Activated CD4-positive, alpha-beta T cell treated with anti-CD3 and anti-CD28 coated beads, Interleukin-2, amount 50 U/mL, for 48 hours (primary cell): Measurements from ENCODE around the gene TRERF1.

Source experiments
- DNase-seq, 2 experiments: peaks; one replicate each; pipeline ENCODE4 v3.0.0-alpha.2; 2020

TRERF1 gene

DNA sequence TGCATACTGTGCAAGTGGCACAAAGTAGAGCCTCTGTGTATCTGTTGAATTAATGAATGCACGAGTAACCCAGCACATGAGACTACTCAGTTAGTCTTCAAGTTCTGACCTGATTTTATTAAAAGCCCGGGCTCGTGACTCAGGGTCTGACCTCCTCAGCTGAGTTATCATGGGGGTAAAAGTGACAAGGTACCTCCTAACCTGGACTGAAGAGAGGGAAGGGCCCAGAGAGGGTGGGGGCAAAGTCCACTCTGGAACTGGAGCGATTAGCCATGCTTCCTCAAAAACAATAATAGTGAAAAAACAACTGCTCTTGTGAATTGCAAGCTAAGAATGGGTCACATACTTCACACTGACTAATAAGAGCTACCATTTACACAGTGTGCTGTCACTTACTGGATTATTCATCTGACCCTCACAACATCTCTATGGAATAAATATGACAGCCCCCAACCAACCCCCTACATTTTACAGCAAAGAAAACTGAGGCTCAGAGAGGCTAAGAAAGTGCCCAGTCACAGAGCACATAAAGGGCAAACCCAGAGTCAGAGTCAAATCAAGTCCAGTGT lies 26.7 kb downstream of the TRERF1 start:
- peak in 1 of 2 experiments; percentile 3 for DNase-seq

DNA sequence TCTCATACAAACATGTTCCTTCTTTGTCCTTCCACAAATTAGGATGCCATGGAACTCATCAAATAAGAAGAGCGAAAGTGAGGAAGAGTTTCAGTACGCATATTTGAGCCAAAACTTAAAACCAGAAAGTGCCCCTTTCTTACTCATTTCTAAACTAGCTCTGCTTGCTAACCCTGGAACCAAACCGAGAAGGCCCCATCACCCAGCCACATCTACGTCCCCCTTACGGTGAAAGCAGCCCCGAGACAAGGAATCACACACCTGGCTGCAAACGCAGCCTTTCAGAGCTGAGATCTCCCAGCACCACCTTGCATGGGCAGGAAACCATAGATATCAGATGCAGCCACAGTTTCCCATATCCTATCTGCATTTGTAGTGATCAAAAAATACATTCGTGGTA lies 28.5 kb downstream of the TRERF1 start:
- DNase-seq, result peak; percentile 52 to 63

- DNase-seq, result peak in 1 of 2 experiments; percentile 1
Observed at GRCh38 chr6:42420741-42421140, 31.0 kb downstream of the TRERF1 start.

GRCh38 chr6:42419490-42420280 lies 32.0 kb downstream of the TRERF1 start:
- DNase-seq, result no peak

- DNase-seq, result no peak
Observed at GRCh38 chr6:42418724-42419123, 33.0 kb downstream of the TRERF1 start.

- DNase-seq, result peak; percentile 43 to 55
Observed at GRCh38 chr6:42417641-42418112, 34.0 kb downstream of the TRERF1 start.

DNA sequence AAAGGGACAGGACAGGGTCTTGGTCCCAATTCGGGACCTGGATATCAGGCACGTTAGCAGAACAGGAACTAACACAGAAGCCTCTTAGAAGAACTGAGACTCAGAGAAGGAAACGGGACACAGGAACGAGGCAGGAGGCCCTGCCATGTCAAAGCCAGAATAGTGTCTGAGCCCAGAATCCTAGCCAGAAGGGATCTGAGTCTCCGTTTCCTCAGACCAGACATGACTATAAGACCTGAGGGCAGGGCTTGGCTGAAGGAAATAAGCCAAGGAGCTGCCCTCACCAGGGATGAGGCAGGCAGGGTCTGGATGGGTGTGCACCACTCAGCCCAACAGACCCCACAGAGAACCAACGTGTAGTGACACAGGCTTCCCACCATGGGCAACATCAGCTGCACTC lies 40.3 kb downstream of the TRERF1 start:
- no peak for DNase-seq

DNA sequence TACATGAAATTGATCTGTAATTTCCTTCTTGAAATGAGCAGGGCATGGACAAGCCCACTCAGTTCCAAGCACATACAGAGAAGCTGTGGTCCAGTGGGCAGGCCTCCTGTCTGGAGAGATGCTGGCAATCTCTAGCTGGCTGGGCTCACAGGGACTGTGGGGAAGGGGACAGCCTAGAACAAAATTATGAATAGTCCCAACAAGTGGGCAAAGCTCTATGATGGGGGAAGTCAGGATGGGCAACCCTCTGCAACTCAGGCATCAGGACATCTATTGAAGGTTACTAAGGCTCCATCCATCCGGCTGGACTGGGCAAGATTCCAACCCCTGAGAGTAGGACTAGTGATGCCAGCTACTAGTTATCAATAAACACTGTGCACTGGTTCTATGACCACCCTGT lies 40.9 kb downstream of the TRERF1 start:
- no peak for DNase-seq

GRCh38 chr6:42409581-42409980 lies 42.1 kb downstream of the TRERF1 start:
- DNase-seq, result no peak

GRCh38 chr6:42407379-42407778 lies 44.3 kb downstream of the TRERF1 start:
- peak in 1 of 2 experiments; percentile 41 for DNase-seq

DNA sequence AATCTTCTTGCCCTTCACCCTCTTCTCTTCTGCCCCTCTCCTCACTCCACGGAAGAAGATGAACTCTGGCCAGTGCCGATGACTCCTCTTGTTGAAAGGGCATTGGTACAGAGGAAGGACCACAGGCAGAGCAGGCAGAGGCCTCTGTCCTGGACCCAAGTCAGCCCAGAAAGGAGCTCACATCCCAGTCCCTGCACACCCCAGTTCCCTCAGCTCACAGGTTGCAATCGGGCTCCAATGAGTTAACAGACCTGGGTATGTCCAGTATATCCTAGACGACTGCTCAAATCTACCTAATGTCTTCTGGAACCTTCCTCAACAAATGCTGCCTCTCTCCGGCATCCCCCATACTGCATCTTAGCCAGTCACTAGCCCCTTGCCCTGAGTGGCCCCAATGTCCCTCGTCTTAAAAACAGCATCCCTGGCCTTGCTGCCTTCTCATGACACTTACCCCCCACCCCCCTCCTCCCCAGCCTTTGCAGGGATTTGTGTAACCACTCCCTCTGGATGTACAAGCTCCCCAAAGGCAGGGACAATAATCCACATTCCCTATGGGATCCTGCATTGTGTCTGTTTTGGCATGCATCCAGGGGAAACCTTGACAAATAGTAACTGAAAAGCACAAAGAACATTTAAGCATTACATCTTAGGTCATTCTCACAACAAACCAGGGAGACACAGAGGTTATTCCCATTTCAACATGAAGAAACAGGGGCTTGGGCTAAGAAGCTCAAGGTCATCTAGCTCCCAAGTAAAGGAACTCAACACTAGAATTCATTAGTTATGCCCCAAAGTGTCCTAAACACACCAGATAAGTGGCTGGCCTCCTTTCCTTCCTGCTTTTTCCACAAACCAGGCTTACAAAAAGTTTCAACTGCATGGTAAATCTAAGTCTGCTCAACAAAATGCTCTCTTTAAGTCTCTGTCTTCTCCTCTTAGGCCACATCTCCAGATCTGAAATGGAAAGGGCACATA lies 45.1 kb downstream of the TRERF1 start:
- peak in 1 of 2 experiments; percentile 7 for DNase-seq

- peak in 1 of 2 experiments; percentile 2 for DNase-seq
Observed at GRCh38 chr6:42405021-42405420, 46.7 kb downstream of the TRERF1 start.

DNA sequence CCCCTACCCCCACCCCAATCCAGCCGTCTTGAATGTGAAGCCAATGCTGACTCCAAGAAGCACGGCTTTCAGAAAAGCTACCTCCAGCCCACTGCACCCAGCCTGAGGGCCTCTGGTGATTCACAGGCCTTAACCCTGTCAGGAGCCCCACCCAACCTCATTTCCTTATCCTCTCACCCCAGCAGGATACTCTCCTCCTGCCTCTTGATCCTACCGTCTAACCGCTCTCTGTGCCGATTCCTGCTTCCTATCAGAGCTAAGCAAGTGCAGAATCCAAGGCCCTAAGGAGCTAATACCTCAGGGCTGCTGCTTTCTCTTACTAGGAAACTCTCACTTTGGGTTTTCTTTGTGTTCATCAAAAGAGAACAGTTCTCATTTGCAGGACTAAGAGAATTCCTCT lies 47.2 kb downstream of the TRERF1 start:
- DNase-seq, result peak; percentile 45 to 57

DNA sequence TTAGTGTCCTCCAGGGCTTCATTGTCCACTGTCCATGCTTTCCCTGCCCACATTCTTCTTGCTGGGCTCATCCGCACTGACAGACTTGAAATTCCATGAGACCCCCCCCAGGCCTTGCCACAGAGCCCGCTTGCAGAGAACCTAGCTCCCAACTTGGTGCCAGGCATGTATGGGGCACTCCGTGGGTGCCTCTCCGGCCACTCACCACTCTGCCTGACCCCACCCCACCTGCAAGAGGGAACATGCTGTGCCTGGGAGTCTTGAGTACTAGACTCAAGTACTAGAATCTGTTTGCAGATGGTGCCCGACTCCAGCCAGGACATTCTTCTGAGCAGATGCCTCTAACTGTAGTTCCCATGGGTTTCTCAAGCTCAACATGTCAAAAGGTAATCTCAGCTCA lies 47.9 kb downstream of the TRERF1 start:
- DNase-seq, result peak in 1 of 2 experiments; percentile 3

- DNase-seq, result peak in 1 of 2 experiments; percentile 3
Observed at GRCh38 chr6:42403421-42403820, 48.3 kb downstream of the TRERF1 start.

DNA sequence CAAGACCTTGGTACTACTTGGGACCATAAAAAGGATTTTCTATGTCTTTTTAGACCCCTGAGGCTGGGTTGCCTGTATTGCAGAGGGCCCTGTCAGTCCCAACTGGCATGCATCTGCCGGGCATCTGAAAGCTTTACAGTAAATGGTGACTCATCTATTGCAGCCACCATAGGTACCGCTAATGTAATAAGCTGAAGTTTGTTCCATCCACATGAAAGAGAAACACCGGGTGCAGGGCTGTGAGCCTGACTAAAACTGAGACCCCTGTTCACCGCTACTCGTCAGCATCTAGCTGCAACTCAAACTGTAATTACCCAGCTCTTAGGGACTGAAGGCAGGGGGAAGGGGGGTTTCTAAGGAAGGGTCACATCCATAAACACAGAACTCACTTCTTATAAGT lies 49.5 kb downstream of the TRERF1 start:
- DNase-seq, result peak; percentile 63 to 68

DNA sequence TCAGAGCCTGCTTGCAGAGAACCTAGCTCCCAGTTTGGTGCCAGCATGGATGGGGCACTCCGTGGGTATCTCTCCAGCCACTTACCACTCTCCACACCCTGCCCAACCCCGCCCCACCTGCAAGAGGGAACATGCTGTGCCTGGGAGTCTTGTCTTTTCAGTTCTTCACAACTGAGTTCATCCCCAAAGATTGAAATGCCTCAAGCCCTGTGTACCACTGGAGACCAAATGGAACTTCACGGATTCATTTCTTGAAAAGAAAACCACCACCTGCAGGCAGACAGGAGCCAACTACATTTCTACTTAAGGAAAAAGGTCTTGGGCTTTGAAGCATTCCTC lies 50.1 kb downstream of the TRERF1 start:
- peak in 1 of 2 experiments; percentile 5 for DNase-seq

DNA sequence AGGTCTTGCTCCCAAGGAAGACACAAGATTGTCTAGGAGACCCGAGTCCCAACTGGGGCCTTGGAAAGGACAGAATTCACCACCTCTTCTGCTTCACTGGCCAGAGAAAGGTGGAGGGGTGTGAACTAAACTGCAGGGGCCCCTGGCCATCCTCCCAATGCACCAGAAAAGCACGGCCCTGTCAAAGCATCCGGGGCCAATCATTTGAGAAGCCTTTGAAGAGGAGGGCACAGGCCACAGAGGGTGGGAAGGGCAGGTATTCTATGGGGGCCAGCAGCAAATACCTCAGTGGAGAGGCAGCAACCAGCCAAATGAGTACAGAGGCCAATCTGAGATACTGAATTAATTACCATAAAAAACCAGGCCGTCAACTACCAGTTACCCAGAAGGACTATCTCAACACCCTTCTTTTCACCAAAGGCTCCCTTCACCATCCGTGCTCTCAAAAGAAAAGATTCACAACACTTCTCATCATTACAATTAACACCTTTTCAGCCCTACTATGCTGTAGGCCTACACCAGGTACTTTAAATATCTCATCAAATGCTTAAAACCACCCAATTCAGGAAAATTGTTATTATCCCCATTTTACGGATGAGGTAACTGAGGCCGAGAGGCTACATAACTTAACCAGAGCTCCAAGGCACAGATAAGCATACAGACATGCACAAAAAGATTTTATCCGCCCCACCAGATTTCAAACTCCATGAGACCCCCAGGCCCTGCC lies 50.7 kb downstream of the TRERF1 start:
- no peak for DNase-seq

- DNase-seq, result peak in 1 of 2 experiments; percentile 2
Observed at GRCh38 chr6:42400061-42400760, 51.5 kb downstream of the TRERF1 start.

GRCh38 chr6:42396720-42397119 lies 55.0 kb downstream of the TRERF1 start:
- peak in 1 of 2 experiments; percentile 16 for DNase-seq

- DNase-seq, result peak in 1 of 2 experiments; percentile 9
Observed at GRCh38 chr6:42394881-42395620, 56.7 kb downstream of the TRERF1 start.
